Measurements from ENCODE around the gene IQCE. TPM values are rescaled to one million over a fixed set of nuclear protein-coding genes. Genes with fewer than 3 reads are reported as not detected.
"Not testable (repeated sequence)": the region's sequence is repeated elsewhere in the genome, so short reads cannot be mapped to it uniquely, and the experiment has no call there.

IQCE gene
- total RNA-seq, 2 experiments from 2014 or later = 6.6 to 9.4 TPM

GRCh38 chr7:2582006-2582735 lies 23.4 kb downstream of the IQCE start:
- H3K27ac Mint-ChIP-seq = no peak overlapping the region
- no peaks in the 10 kb centered on the region for H3K4me1 Mint-ChIP-seq (ENCODE audit: low read depth)
- H3K9me3 Mint-ChIP-seq = no peaks in the 10 kb centered on the region
- no peaks in the 10 kb centered on the region for H3K27me3 Mint-ChIP-seq (ENCODE audit: low read depth)
- H3K36me3 Mint-ChIP-seq (ENCODE audit: low read depth) = peaks cover 6% of the 10 kb centered on the region
- CTCF ChIA-PET = no interaction called here
- intact Hi-C loops (cut with micrococcal nuclease) = no loop called here
- no peak for DNase-seq
- no peak overlapping the region for H3K4me3 Mint-ChIP-seq

DNA sequence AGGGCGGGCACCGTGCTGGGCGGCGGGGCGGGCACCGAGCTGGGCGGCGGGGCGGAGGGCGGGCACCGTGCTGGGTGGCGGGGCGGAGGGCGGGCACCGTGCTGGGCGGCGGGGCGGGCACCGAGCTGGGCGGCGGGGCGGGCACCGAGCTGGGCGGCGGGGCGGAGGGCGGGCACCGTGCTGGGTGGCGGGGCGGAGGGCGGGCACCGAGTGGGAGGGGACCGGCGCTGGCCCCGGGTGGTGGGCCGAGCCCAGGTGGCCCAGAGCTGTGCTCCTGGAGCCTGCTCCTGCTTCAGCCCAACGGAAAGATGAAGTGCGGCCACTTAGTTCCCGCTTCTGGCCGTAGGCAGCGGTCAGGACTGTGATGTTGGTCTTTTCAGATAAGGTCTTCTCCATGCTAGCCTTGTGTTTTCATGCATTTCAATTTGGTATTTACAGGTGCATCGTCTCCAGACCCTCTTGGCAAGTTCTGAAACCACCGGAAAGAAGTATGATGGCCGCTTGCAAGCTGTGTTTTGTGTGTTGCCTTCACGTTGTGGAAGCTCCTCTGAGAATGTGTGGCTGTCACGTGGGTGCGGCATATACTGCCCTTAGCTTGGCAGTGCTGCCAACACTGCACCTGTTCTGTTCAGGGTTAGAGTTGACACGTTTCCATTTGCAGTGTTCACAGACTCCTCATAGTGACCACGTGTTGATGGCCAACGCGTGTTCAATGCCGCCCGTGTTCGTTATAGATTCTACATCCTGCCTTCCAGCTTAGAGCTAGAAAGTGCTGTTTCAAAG lies 25.2 kb downstream of the IQCE start:
- DNase-seq = no peak
- intact Hi-C loops (cut with micrococcal nuclease) = no loop called here
- no peak overlapping the region for H3K4me3 Mint-ChIP-seq
- CTCF ChIA-PET = interaction anchor here (0.6 kb wide), 1 partner anchor 16 kb away, joined by 3 read pairs; no protein-coding TSS in a partner anchor
- no peaks in the 10 kb centered on the region for H3K4me1 Mint-ChIP-seq (ENCODE audit: low read depth)
- H3K27ac Mint-ChIP-seq = no peak overlapping the region
- peaks cover 6% of the 10 kb centered on the region for H3K36me3 Mint-ChIP-seq (ENCODE audit: low read depth)
- no peaks in the 10 kb centered on the region for H3K9me3 Mint-ChIP-seq
- H3K27me3 Mint-ChIP-seq (ENCODE audit: low read depth) = no peaks in the 10 kb centered on the region

- H3K4me3 Mint-ChIP-seq = no peak overlapping the region
- H3K27ac Mint-ChIP-seq = no peak overlapping the region
- DNase-seq = no peak
- H3K9me3 Mint-ChIP-seq = no peaks in the 10 kb centered on the region
- H3K27me3 Mint-ChIP-seq (ENCODE audit: low read depth) = no peaks in the 10 kb centered on the region
- CTCF ChIA-PET = no interaction called here
- no peaks in the 10 kb centered on the region for H3K4me1 Mint-ChIP-seq (ENCODE audit: low read depth)
- intact Hi-C loops (cut with micrococcal nuclease) = no loop called here
- H3K36me3 Mint-ChIP-seq (ENCODE audit: low read depth) = peaks cover 6% of the 10 kb centered on the region
Observed at GRCh38 chr7:2585446-2585845, 26.7 kb downstream of the IQCE start.

DNA sequence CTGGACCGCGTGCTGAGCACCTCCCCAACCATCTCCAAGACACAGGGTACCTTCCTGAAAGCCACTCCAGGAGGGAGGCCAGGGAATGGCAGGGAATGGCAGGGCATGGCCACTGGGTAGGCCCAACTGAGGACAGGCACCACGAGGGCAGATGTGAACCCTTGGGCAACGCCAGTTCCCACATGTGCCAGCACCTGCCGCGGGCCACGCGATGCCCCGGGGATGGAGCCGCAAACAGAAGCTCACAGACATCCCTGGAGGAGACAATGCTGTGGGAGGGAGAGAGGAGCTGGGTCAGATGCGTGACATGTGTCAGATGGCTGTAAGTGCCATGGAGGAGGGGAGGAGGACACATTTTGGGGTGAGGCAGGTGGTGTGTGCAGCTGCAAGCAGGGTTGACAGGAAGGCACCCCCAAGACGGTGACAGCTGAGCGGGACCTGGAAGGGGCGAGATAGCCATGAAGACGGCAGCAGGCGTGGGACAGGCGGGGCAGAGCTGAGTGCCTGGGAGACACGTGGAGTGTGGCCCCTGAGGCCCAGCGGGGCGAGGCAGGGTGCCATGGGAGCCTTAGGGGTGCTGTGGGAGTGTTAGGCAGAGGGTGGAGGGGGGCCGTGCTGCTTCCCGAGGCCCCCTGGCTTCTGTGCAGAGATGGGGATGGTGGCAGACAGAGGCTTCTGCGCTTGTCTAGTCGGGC lies 27.7 kb downstream of the IQCE start:
- DNase-seq = no peak
- CTCF ChIA-PET = no interaction called here
- H3K4me1 Mint-ChIP-seq (ENCODE audit: low read depth) = no peaks in the 10 kb centered on the region
- intact Hi-C loops (cut with micrococcal nuclease) = no loop called here
- no peaks in the 10 kb centered on the region for H3K27me3 Mint-ChIP-seq (ENCODE audit: low read depth)
- no peak overlapping the region for H3K4me3 Mint-ChIP-seq
- no peaks in the 10 kb centered on the region for H3K9me3 Mint-ChIP-seq
- H3K36me3 Mint-ChIP-seq (ENCODE audit: low read depth) = peaks cover 6% of the 10 kb centered on the region
- H3K27ac Mint-ChIP-seq = no peak overlapping the region

DNA sequence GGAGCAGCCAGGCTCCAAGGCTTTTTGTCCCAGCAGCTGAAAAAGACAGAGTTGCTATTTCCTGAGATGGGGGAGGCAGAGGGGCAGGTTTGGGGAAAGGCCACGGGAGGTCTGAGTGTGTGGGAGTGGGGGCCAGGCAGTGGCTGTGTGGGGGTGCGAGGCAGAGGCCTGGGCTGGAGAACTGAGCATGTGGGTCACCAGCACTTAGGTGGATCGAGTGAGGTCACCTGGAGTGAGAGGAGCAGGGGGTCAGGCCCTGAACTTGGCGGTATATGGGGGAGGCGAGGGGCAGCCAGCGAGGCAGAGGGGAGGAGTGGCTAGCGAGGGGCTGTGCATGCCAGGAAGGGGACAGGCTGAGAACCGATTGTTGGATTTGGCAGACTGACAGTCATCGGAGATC lies 28.4 kb downstream of the IQCE start:
- no peak overlapping the region for H3K4me3 Mint-ChIP-seq
- CTCF ChIA-PET = no interaction called here
- H3K36me3 Mint-ChIP-seq (ENCODE audit: low read depth) = peaks cover 6% of the 10 kb centered on the region
- no peak for DNase-seq
- H3K27ac Mint-ChIP-seq = no peak overlapping the region
- H3K4me1 Mint-ChIP-seq (ENCODE audit: low read depth) = no peaks in the 10 kb centered on the region
- H3K27me3 Mint-ChIP-seq (ENCODE audit: low read depth) = no peaks in the 10 kb centered on the region
- H3K9me3 Mint-ChIP-seq = no peaks in the 10 kb centered on the region
- intact Hi-C loops (cut with micrococcal nuclease) = no loop called here

DNA sequence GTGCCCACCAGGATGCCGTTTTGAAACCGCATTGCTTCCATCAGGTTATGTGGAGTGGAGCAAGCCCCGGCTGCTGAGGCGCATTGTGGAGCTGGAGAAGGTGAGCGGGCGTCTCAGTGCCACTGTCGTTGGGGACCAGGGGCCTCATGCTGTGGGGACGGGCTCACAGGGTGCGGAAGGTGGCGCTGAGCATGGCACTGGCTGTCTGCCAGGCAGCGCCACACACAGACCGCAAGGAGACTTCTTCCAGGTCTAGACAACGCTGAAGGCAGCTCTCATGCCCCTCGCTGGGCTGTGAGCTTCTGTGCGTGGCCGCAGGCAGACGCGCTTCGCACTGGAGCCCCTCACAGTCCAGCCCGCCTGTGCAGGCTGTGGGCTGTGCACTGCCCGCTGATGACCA lies 29.0 kb downstream of the IQCE start:
- intact Hi-C loops (cut with micrococcal nuclease) = no loop called here
- no peaks in the 10 kb centered on the region for H3K4me1 Mint-ChIP-seq (ENCODE audit: low read depth)
- H3K9me3 Mint-ChIP-seq = no peaks in the 10 kb centered on the region
- DNase-seq = no peak
- no peak overlapping the region for H3K4me3 Mint-ChIP-seq
- no peaks in the 10 kb centered on the region for H3K27me3 Mint-ChIP-seq (ENCODE audit: low read depth)
- H3K27ac Mint-ChIP-seq = no peak overlapping the region
- peaks cover 8% of the 10 kb centered on the region for H3K36me3 Mint-ChIP-seq (ENCODE audit: low read depth)
- CTCF ChIA-PET = no interaction called here

- CTCF ChIA-PET = interaction anchor here (0.6 kb wide), 1 partner anchor 140 kb away, joined by 3 read pairs; no protein-coding TSS in a partner anchor
- no peak for DNase-seq
- Mint-ChIP-seq H3K4me1 (ENCODE audit: low read depth) (no peaks in the 10 kb centered on the region), H3K9me3 (no peaks in the 10 kb centered on the region), H3K27me3 (ENCODE audit: low read depth) (no peaks in the 10 kb centered on the region), H3K4me3 (no peak overlapping the region), H3K36me3 (ENCODE audit: low read depth) (peaks cover 11% of the 10 kb centered on the region), H3K27ac (no peak overlapping the region)
- intact Hi-C loops (cut with micrococcal nuclease) = no loop called here
Observed at GRCh38 chr7:2589341-2589740, 30.6 kb downstream of the IQCE start.

DNA sequence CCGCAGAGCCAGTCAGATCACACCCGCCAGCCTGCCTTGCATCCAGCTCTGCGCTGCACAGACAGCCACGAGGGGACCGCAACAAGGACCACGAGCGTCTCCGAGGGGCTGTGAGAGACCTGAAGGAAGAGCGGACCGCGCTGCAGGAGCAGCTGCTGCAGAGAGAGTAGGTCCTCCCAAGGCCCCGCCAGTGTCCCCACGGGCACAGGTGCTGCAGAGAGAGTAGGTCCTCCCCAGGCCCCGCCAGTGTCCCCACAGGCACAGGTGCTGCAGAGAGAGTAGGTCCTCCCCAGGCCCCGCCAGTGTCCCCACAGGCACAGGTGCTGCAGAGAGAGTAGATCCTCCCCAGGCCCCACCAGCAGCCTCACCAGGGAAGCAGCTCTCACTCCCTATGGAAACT lies 31.2 kb downstream of the IQCE start:
- DNase-seq; CTCF ChIA-PET; H3K27ac Mint-ChIP-seq; H3K4me3 Mint-ChIP-seq; H3K9me3 Mint-ChIP-seq; H3K36me3 Mint-ChIP-seq (ENCODE audit: low read depth); H3K4me1 Mint-ChIP-seq (ENCODE audit: low read depth); intact Hi-C loops (cut with micrococcal nuclease); H3K27me3 Mint-ChIP-seq (ENCODE audit: low read depth): not testable (repeated sequence)

GRCh38 chr7:2592375-2592865 lies 33.6 kb downstream of the IQCE start:
- H3K9me3 Mint-ChIP-seq = no peaks in the 10 kb centered on the region
- no peaks in the 10 kb centered on the region for H3K27me3 Mint-ChIP-seq (ENCODE audit: low read depth)
- no peak overlapping the region for H3K27ac Mint-ChIP-seq
- CTCF ChIA-PET = no interaction called here
- H3K36me3 Mint-ChIP-seq (ENCODE audit: low read depth) = peaks cover 5% of the 10 kb centered on the region
- DNase-seq = no peak
- no peaks in the 10 kb centered on the region for H3K4me1 Mint-ChIP-seq (ENCODE audit: low read depth)
- no peak overlapping the region for H3K4me3 Mint-ChIP-seq
- intact Hi-C loops (cut with micrococcal nuclease) = no loop called here

GRCh38 chr7:2593036-2593727 lies 34.4 kb downstream of the IQCE start:
- Mint-ChIP-seq H3K27ac (no peak overlapping the region), H3K27me3 (ENCODE audit: low read depth) (no peaks in the 10 kb centered on the region), H3K4me1 (ENCODE audit: low read depth) (no peaks in the 10 kb centered on the region), H3K36me3 (ENCODE audit: low read depth) (peaks cover 5% of the 10 kb centered on the region), H3K4me3 (no peak overlapping the region), H3K9me3 (no peaks in the 10 kb centered on the region)
- CTCF ChIA-PET = interaction anchor here (0.5 kb wide), 1 partner anchor 72 kb away, joined by 4 read pairs; no protein-coding TSS in a partner anchor
- no peak for DNase-seq
- intact Hi-C loops (cut with micrococcal nuclease) = no loop called here

GRCh38 chr7:2594599-2594998 lies 35.8 kb downstream of the IQCE start:
- H3K4me1 Mint-ChIP-seq (ENCODE audit: low read depth) = no peaks in the 10 kb centered on the region
- CTCF ChIA-PET = no interaction called here
- no peak for DNase-seq
- H3K4me3 Mint-ChIP-seq = no peak overlapping the region
- H3K36me3 Mint-ChIP-seq (ENCODE audit: low read depth) = peaks cover 9% of the 10 kb centered on the region
- intact Hi-C loops (cut with micrococcal nuclease) = no loop called here
- H3K27me3 Mint-ChIP-seq (ENCODE audit: low read depth) = no peaks in the 10 kb centered on the region
- H3K9me3 Mint-ChIP-seq = no peaks in the 10 kb centered on the region
- no peak overlapping the region for H3K27ac Mint-ChIP-seq

GRCh38 chr7:2595258-2595860 lies 36.6 kb downstream of the IQCE start:
- no peaks in the 10 kb centered on the region for H3K9me3 Mint-ChIP-seq
- no peak for DNase-seq
- CTCF ChIA-PET = no interaction called here
- no peak overlapping the region for H3K4me3 Mint-ChIP-seq
- no peaks in the 10 kb centered on the region for H3K4me1 Mint-ChIP-seq (ENCODE audit: low read depth)
- no peaks in the 10 kb centered on the region for H3K27me3 Mint-ChIP-seq (ENCODE audit: low read depth)
- intact Hi-C loops (cut with micrococcal nuclease) = no loop called here
- H3K27ac Mint-ChIP-seq = no peak overlapping the region
- peaks cover 9% of the 10 kb centered on the region for H3K36me3 Mint-ChIP-seq (ENCODE audit: low read depth)

Measured in activated naive CD4-positive, alpha-beta T cell treated with anti-CD3 and anti-CD28 coated beads for 36 hours (primary cell).